Vagina (tissue), 2 donors: ENCODE measurements around the gene SUB1. TPM values are rescaled to one million over a fixed set of nuclear protein-coding genes. Genes with fewer than 3 reads are reported as not detected.
"Not testable (repeated sequence)": the region's sequence is repeated elsewhere in the genome, so short reads cannot be mapped to it uniquely, and the experiment has no call there.

ENCODE experiments used
- DNase-seq, 2 donors: peaks; one replicate each; pipeline ENCODE4 v3.0.0-alpha.2; 2017; ENCODE audit errors: extremely low spot score in 2 of 2
- H3K27ac ChIP-seq: fragments of 200-600 bp; sonication (generic); one replicate; pipeline ENCODE4 v1.5.1; 2019
- H3K27me3 ChIP-seq: fragments of 200-600 bp; sonication (generic); one replicate; pipeline ENCODE4 v1.5.1; 2019
- H3K36me3 ChIP-seq, 2 donors: fragments of 200-600 bp; sonication (generic); one replicate each; pipeline ENCODE4 v1.5.1; 2017 to 2019
- H3K4me1 ChIP-seq: fragments of 200-600 bp; sonication (generic); one replicate; pipeline ENCODE4 v1.5.1; 2019
- H3K4me3 ChIP-seq, 2 donors: fragments of 200-600 bp; sonication (generic); 1 replicate in 1 of 2; 2 replicates in 1 of 2; pipeline ENCODE4 v1.5.1; 2016 to 2019
- H3K9me3 ChIP-seq: fragments of 200-600 bp; sonication (generic); one replicate; pipeline ENCODE4 v1.5.1; 2019
- POLR2A ChIP-seq, 2 donors: fragments of 450-650 bp; IDR thresholded peaks; one replicate each; pipeline ENCODE4 v1.6.1; 2017; ENCODE audit warnings: antibody characterized with exemption in 2 of 2, mild to moderate bottlenecking in 2 of 2, moderate library complexity in 2 of 2
- POLR2AphosphoS5 ChIP-seq, 2 donors: sonication (generic); formaldehyde crosslinking; IDR thresholded peaks; one replicate each; pipeline ENCODE4 v1.9.0; 2017; ENCODE audit warnings: antibody characterized with exemption in 2 of 2, mild to moderate bottlenecking in 2 of 2, low read depth in 1 of 2; ENCODE audit not compliant: insufficient read depth in 1 of 2
- intact Hi-C: fragments of 100-400 bp; cut with DNase I; formaldehyde crosslinking; loops from one replicate; pipeline ENCODE4 v1.15.1; 2023
- total RNA-seq: library from RNA; depleted of rRNA; stranded (reverse); fragments of >200 nt; gene quantifications from one replicate; pipeline ENCODE4 v1.2.3, GENCODE V29; 2016
- TF ChIP-seq, protein P1 (sequence below), 3 experiments: fragments of 450-650 bp in 2 of 3; fragments of 200-600 bp in 1 of 3; sonication (generic) in 1 of 3; IDR thresholded peaks; one replicate each; pipeline ENCODE4 v1.5.1; 2017 to 2019; ENCODE audit warnings: antibody characterized with exemption in 3 of 3, mild to moderate bottlenecking in 2 of 3, moderate library complexity in 2 of 3

The SUB1 gene
- total RNA-seq = 71.9 TPM

DNA sequence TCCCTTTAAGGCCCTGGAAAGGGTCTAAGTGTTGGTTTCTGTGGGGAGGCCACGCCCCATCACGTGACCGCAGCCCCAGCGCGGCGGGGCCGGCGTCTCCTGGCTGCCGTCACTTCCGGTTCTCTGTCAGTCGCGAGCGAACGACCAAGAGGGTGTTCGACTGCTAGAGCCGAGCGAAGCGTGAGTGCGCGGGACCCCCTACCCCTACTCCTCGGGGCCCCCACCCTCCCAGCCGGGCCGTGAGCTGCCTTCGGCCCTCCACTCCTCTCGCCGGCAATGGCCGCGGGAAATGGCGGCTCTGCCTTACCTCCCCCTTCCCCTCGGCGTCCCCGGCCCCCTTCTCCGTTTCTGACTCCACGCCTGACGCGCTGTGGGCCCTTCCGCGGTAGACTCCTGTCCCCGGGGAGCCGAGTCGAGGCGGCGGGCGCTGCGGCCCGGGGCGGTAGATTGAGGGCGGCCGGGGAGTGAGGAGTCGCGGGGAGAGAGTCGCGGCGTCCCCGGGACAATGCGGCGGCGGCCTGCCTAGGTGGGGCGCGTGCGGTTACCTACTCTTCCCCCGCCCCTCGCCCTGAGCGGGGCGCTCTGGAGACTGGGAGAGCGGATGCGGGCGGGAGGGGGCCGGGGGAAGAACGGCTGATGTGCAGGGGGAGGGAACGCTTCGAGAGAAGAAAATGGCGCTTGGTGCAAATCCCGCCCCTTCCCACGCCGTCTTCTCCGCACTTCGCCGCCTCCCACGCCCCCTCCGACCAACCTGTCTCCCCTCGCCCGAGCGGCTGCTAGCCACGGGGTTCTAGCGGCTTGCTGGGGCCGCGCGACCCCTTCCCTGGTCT, at the start of gene SUB1:
TSS of gene SUB1 (plus strand) at position 112 of the 830 bp plus-strand sequence. CDS start 2,956 bp downstream, outside the sequence.
- H3K36me3 ChIP-seq = peaks cover 0 to 12% of the 10 kb centered on the region in 2 donors
- H3K9me3 ChIP-seq = no peaks in the 10 kb centered on the region
- H3K4me3 ChIP-seq = peak within 1 kb of the TSS; percentile 74 to 82
- H3K27ac ChIP-seq = peak within 1 kb of the TSS; percentile 95
- H3K27me3 ChIP-seq = no peaks in the 10 kb centered on the region
- H3K4me1 ChIP-seq = peaks cover 20% of the 10 kb centered on the region
- intact Hi-C loops = loop anchor here (5.0 kb wide), 1 partner anchor 143 kb away; the partner anchor contains the start of gene ZFR
- peak in 1 of 2 donors; percentile 91 for DNase-seq
- TF ChIP-seq POLR2A (IDR thresholded peaks at IDR 0.05) (peak in 1 of 2 donors; percentile 84), POLR2AphosphoS5 (IDR thresholded peaks at IDR 0.05; ENCODE audit: insufficient read depth in 1 of 2, low read depth in 1 of 2) (peak; percentile 93 to 97)
- TF ChIP-seq, protein P1, sequence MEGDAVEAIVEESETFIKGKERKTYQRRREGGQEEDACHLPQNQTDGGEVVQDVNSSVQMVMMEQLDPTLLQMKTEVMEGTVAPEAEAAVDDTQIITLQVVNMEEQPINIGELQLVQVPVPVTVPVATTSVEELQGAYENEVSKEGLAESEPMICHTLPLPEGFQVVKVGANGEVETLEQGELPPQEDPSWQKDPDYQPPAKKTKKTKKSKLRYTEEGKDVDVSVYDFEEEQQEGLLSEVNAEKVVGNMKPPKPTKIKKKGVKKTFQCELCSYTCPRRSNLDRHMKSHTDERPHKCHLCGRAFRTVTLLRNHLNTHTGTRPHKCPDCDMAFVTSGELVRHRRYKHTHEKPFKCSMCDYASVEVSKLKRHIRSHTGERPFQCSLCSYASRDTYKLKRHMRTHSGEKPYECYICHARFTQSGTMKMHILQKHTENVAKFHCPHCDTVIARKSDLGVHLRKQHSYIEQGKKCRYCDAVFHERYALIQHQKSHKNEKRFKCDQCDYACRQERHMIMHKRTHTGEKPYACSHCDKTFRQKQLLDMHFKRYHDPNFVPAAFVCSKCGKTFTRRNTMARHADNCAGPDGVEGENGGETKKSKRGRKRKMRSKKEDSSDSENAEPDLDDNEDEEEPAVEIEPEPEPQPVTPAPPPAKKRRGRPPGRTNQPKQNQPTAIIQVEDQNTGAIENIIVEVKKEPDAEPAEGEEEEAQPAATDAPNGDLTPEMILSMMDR (IDR thresholded peaks at IDR 0.05) = no peak

DNA sequence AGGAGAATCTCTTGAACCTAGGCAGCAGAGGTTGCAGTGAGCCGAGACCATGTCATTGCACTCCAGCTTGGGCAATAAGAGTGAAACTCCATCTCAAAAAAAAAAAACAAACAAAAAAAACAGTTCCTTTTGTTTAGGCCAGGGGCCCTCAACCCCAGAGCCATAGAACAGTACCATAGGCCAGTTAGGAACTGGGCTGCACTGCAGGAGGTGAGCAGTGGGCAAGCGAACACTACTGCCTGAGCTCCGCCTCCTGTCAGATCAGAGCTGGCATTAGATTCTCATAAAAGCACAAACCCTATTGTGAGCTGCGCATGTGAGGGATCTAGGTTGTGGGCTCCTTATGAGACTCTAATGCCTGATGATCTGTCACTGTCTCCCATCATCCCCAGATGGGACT, 49.1 kb upstream of the SUB1 start:
- no peaks in the 10 kb centered on the region for H3K9me3 ChIP-seq
- no peak overlapping the region for H3K4me3 ChIP-seq
- H3K27ac ChIP-seq = no peak overlapping the region
- TF ChIP-seq POLR2AphosphoS5 (IDR thresholded peaks at IDR 0.05; ENCODE audit: insufficient read depth in 1 of 2, low read depth in 1 of 2) = no peak
- TF ChIP-seq POLR2A (IDR thresholded peaks at IDR 0.05) = no peak
- TF ChIP-seq, protein P1 (IDR thresholded peaks at IDR 0.05) = no peak
- no peak for DNase-seq
- H3K36me3 ChIP-seq = no peaks in the 10 kb centered on the region
- intact Hi-C loops = no loop called here
- no peaks in the 10 kb centered on the region for H3K27me3 ChIP-seq
- peaks cover 5% of the 10 kb centered on the region for H3K4me1 ChIP-seq

DNA sequence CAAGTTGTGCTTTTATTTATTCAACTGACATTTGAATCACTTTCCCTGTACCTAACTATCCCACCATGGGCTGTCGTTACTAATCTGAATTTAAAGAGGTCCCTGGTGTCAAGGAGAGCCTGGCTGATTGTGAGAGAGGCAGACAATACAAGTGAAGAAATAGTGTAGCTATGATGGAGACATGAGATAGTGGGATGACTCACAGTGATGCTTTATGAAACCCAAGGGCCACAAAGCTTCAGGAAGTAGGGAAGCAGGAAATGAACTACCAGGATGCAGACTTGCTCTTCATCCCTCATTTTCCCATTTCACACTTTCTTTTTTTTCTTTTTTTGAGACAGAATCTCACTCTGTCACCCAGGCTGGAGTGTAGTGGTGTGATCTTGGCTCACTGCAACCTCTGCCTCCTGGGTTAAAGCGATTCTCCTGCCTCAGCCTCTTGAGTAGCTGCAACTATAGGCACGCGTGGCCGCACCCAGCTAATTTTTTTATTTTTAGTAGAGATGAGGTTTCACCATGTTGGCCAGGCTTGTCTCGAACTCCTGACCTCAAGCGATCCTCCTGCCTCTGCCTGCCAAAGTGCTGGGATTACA, 47.8 kb upstream of the SUB1 start:
- DNase-seq, H3K36me3 ChIP-seq, H3K9me3 ChIP-seq, H3K27ac ChIP-seq, intact Hi-C loops, H3K4me3 ChIP-seq, H3K4me1 ChIP-seq, H3K27me3 ChIP-seq: not testable (repeated sequence)

DNA sequence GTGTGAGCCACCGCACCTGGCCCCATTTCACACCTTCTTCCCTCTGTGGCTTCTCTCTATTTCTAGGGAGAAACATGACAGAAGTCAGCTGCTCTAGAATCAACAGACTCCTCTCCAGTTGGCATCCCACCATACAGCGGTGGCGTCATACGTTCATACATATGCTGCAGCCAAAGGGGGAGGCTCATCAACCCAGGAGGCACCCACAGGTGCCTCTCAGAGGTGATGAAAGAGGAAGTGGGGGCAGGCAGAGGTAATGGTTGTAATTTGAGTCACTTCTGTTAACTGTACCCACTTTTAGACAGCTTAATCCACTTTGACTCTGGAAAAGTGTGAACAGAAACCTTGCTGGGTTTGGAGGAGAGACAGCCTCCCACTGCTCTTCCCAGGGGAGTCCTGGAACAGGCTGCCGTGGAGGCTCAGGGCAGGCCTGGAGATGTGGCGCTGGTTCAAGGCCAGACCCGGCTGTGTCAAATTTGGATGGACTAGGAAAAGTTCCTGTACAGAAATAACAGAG, 47.3 kb upstream of the SUB1 start:
- peaks cover 5% of the 10 kb centered on the region for H3K4me1 ChIP-seq
- no peak overlapping the region for H3K4me3 ChIP-seq
- no peaks in the 10 kb centered on the region for H3K27me3 ChIP-seq
- no peaks in the 10 kb centered on the region for H3K9me3 ChIP-seq
- H3K27ac ChIP-seq = no peak overlapping the region
- H3K36me3 ChIP-seq = no peaks in the 10 kb centered on the region
- TF ChIP-seq, protein P1 (IDR thresholded peaks at IDR 0.05) = no peak
- TF ChIP-seq POLR2A (IDR thresholded peaks at IDR 0.05) (no peak), POLR2AphosphoS5 (IDR thresholded peaks at IDR 0.05; ENCODE audit: insufficient read depth in 1 of 2, low read depth in 1 of 2) (no peak)
- no peak for DNase-seq
- intact Hi-C loops = no loop called here

DNA sequence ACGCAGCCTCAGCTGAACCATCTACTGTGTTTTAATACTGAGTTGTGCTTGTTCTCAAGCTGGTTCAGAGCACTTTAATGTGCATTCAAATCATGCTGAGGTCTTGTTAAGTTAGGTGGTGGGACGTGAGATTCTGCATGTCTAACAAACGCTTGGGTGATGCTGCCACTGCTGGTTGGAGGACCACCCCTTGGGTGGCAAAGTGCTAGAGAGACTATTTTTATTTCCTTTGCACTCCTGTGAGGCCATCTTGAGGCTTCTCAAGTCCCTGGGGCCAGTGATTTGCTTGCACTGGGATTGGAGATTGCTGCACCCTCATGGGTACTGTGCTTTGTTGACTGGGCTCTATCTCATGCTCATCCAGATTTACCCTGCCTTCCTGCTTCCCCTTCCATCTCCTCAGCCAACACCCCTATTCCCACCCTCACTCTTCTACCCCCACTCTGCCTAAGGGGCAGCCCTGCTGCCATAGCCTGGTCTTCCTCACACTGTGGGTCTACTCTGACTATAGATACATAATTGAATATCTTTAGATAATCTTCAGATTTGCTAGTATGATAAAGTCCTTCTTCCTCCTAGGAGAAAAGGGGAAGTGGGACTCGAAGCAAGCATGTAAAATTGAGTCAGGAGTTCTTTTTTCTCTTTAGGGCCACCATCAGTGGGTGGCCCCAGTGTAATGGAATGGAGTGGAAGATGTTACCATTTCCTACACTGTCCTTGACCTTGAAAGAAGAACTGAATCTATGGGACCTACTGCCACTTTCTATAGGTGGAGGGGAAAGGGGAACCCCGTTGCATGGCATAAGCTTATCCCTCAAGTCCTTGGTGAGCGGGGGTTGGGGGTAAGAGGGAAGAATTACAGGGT, 45.1 kb upstream of the SUB1 start:
- H3K36me3 ChIP-seq = no peaks in the 10 kb centered on the region
- DNase-seq = no peak
- no peaks in the 10 kb centered on the region for H3K9me3 ChIP-seq
- intact Hi-C loops = no loop called here
- H3K4me3 ChIP-seq = no peak overlapping the region
- no peaks in the 10 kb centered on the region for H3K4me1 ChIP-seq
- TF ChIP-seq POLR2AphosphoS5 (IDR thresholded peaks at IDR 0.05; ENCODE audit: insufficient read depth in 1 of 2, low read depth in 1 of 2) = no peak
- TF ChIP-seq, protein P1 (IDR thresholded peaks at IDR 0.05) = no peak
- TF ChIP-seq POLR2A (IDR thresholded peaks at IDR 0.05) = no peak
- no peaks in the 10 kb centered on the region for H3K27me3 ChIP-seq
- H3K27ac ChIP-seq = no peak overlapping the region
